ENCODE measurements around the gene SLC34A1.
A peak's percentile ranks its signal among the peaks of the same experiment; 100 is the strongest.
"Not testable (repeated sequence)": the region's sequence is repeated elsewhere in the genome, so short reads cannot be mapped to it uniquely, and the experiment has no call there.

Gene SLC34A1

DNA sequence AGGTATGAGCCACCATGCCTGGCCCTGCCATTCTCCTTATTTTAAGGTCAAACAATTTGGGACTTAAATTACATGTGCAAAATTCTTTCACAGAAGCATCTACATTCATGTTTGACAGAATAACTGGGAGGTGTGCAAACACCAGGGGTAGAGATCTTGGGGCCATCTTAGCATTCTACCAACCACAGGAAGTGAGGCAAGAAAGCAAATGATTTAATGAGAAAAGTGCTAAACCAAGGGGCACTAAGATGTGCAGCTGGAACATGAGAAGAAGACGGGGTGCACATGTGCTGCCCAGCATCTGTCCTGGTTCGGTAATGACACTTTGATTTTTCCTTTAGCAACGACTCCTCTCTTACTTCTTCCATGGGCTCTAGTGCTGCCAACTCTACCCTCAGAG, 26.3 kb downstream of the SLC34A1 start:
- DNase-seq (ENCODE audit: low read depth), result no peak

GRCh38 chr5:177412603-177413233, 28.5 kb downstream of the SLC34A1 start:
- no peak for DNase-seq (ENCODE audit: low read depth)

GRCh38 chr5:177414481-177414880, 30.2 kb downstream of the SLC34A1 start:
- DNase-seq (ENCODE audit: low read depth), result no peak

GRCh38 chr5:177417081-177417480, 32.8 kb downstream of the SLC34A1 start:
- DNase-seq (ENCODE audit: low read depth), result not testable (repeated sequence)

GRCh38 chr5:177419046-177419445, 34.8 kb downstream of the SLC34A1 start:
- no peak for DNase-seq (ENCODE audit: low read depth)

- DNase-seq (ENCODE audit: low read depth), result not testable (repeated sequence)
Measured at GRCh38 chr5:177420472-177420871, 36.2 kb downstream of the SLC34A1 start.

DNA sequence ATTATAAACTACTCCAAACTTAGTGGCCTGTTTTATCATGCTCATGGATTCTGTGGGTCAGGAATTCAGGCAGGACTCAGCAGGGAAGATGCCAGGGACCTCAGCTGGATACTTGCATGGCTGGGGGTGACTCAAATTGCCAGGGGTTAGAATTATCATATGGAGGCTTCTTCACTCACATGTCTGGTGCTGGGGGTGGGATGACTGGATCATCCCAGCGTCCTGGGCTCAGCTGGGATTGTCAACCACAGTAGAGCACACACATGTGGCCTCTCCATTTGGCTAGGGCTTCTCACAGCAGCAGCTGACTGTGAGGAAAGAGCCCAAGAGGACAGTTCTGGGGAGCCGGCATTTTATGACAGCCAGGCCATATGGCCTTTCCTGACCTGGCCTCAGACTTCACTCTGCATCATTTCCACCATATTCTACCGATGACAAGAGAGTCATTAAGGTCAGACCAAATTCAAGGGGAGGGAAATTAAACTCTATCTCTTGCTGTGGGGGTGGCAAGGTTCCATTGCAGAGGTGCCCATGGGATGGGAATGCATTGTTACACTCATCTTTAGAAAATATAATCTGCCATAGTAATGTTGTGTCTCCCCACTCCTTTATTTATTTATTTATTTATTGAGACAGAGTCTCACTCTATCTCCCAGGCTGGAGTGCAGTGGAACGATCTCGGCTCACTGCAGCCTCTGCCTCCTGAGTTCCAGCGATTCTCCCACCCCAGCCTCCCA, 37.0 kb downstream of the SLC34A1 start:
- DNase-seq (ENCODE audit: low read depth), result no peak

GRCh38 chr5:177423671-177424070, 39.4 kb downstream of the SLC34A1 start:
- DNase-seq (ENCODE audit: low read depth), result no peak

DNA sequence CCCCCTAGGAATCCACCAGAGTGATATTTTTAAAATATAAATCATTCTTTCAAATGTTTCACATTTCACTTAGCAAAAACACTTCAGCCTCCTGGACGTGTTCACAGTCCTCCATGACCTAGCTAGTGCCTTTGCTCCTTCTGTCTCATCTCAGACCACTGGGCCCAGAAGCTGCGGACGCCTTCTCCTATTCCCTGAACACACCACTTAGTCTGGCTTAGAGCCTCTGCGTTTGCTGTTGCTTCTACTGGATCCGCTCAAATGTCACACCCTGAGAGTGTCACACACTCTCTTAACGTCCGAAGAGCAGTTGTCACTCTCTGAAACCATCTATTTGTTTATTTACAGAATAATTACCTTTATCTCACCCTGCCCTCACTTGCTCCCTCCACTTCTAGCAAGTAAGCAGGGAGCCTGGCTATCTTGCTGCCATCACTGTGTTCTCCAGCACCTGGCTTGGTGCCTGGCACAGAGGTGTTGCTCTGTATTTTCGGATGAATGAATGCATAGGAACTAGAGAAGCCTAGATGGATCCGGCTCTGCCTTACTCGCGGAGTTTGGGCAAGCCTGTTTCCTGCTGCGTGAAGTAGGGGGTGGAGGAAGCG, 41.1 kb downstream of the SLC34A1 start:
- no peak for DNase-seq (ENCODE audit: low read depth)

- peak; percentile 98 for DNase-seq (ENCODE audit: low read depth)
Measured at GRCh38 chr5:177425801-177426565, 41.7 kb downstream of the SLC34A1 start.

- peak; percentile 62 for DNase-seq (ENCODE audit: low read depth)
Measured at GRCh38 chr5:177426566-177427210, 42.5 kb downstream of the SLC34A1 start, which contains the start of gene GRK6. Gene GRK6, plus strand, starts transcription at chr5:177426676. Its CDS starts 170 bp downstream, at chr5:177426846.

- DNase-seq (ENCODE audit: low read depth), result no peak
Measured at GRCh38 chr5:177427211-177427822, 43.1 kb downstream of the SLC34A1 start.

- no peak for DNase-seq (ENCODE audit: low read depth)
Measured at GRCh38 chr5:177427919-177428573, 43.8 kb downstream of the SLC34A1 start.

DNA sequence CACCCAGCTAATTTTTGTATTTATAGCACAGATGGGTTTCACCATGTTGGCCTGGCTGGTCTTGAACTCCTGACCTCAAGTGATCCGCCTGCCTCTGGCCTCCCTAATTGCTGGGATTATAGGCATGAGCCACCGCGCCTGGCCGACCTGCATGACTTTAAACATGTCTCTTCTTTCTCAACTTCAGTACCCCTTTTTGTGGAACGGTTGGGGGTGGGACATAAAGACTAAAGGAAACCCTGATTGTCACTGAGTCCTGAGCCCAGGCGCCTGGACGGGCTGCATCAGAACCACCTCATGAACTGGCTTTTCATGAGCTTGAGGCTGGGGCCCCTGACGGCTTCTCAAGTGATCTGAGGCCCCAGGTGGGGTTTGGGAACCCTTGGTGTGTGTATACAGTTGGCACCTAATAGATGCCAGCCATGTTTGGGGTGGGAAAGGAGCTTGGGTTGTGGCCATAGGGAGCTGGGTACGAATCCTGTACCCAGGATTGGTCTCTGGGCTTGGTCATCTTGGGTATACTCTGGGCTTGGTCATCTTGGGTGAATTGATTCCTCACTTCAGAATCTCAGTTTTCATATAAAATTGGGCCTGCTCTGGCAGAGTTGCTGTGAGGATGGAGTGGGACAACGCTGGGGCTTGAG, 44.5 kb downstream of the SLC34A1 start:
- no peak for DNase-seq (ENCODE audit: low read depth)

DNA sequence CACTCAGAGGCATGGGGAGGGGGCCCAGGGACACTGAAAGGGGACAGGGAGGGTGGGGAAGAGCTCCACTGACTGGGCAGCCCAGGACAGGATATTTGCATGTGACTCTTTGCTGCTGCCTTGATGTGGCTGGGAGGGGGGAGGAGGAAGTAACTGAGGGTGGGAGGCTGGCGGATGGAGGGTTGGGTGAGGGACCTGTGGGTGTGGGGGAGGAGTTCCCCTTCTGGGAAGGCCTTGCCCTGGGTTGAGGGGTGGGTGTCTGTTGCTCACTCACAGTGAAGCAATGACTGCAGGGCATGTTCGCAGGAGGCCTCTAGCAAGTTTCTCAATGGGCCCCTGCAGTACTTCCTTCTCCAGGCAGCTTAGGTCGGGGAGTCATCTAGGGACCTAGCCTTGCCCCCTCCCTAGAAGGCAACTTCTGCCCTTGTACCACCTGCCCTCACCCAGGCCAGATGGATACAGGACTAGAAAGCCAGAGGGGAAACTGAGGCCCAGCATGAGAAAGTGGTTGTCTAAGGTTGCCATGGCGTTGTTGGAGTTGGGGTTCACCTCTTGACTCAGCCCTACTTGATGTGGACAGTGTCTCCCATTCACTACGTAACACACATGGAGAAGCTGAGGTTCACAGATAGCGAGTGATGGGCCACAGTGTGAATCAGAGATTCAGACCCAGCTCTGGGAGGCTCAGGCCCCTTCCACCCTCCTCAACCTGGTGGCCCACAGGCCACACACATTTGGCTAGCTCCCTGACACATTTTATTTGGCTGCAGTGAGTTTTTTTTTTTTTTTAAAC, 45.2 kb downstream of the SLC34A1 start:
- peak; percentile 83 for DNase-seq (ENCODE audit: low read depth)

DNA sequence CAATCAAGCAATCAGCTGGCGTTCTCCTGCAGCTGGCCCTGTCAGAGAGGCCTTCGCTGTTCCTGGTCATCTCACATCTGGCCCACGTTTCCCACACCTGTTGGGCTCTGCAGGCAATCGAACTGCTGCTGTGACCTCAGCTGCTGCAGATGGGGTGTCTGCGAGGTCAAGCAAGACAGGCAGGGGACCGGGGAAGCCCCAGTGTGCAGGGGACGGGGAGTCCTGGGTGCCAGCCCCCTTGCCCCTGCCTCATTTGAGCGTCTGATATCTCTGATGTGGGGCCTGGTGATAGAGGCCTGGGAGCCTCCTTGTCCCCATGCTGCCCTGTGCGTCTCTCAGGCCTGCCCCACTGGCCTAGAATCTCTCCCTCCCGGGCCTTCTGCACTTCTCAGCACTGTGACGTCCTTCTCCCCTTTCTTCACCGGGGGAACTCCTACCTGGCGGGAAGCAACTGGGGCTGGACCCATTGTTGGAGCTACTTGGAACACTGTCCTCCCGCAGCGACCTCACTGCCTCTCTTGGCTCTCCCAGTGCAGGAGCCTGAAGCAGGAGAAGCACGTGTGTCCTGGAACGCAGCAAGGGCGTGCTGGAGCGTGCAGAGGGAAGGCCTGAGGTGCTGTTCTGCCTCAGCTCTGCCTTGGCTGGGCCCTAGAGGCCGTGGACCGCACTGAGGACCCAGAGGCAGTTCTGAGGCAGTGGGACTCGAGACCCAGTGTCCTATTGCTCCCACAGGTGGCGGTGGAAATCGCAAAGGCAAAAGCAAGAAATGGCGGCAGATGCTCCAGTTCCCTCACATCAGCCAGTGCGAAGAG, 46.1 kb downstream of the SLC34A1 start:
- DNase-seq (ENCODE audit: low read depth), result no peak

DNA sequence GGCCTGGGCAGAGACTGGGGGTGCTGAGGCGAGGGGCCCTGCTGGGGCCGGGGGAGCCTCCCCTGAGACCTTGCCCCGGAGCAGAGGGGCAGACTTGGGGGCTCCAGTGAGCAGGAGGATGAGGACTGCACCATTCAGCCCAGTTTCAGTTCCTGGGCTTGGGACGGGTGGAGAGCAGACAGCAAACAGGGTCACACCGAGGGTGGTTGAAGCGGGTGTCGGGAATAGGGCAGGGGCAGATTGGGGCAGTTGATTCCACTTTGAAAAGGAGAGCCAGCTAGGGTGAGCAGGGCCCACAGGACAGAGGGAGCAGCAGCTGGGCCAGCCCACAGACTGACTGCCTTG, 46.7 kb downstream of the SLC34A1 start:
- DNase-seq (ENCODE audit: low read depth), result no peak

GRCh38 chr5:177431317-177432142, 47.3 kb downstream of the SLC34A1 start:
- peak; percentile 79 for DNase-seq (ENCODE audit: low read depth)

All from activated T-cell treated with anti-CD3 and anti-CD28 coated beads for 48 hours (primary cell).